TTC549 (cell line): Measurements from ENCODE around the gene PCDHGC4.

Experiments used
- FAIRE-seq: peaks from 2 replicates; lab custom pipeline; 2012; peaks lifted over from hg19 to GRCh38; lab: Jason Lieb, UNC

PCDHGC4 gene

DNA sequence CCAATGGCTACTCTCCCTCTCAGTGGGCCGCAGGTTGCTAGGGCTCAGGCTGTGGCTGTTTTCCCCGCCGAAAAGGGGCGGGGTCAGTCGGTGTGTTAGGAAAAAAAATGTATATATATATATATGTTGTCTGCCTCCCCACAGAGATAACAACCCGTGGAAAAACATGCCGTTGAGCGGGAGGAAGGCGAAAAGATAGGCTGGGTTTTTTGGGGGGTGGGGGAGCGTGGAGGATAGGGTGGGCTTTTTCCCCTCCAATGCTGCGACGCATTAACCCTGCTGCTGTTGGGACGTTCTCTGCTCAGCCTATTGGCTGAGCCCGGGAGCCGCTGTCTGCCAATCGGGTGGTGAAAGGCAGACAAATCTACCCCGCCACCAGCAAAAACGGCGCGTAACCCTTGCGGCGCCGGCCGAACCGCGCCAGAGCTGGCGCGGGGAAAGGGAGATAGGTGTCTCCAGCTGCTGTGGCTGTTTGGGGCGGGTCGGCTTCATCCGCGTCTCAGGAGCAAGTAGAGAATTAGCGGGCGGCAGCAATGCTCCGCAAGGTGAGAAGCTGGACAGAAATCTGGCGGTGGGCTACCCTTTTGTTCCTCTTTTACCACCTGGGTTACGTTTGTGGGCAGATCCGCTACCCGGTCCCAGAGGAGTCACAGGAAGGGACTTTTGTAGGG, at the start of gene PCDHGC4:
Gene PCDHGC4, plus strand, starts transcription at position 390 of the 671 bp plus-strand sequence. Its CDS starts 144 bp downstream, at position 534.
- no peak for FAIRE-seq

DNA sequence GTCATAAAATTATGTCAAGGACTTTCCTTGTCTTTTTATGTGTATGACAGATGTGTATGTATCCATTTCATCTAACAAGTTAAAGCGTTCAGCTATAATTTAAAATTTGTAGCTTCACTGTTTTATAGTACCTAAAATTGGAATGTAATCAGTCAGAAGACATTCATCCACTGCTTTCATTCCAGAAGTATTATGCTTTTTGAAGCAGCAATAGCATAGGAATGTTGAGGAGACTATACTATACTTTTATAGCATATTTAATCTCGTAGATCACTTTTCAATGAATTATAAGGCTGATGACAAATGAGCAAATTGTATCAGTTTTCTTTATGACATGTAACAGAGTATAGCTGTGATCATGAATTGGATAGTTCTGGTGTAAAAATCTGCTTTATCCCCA, 47.6 kb upstream of the PCDHGC4 start:
- FAIRE-seq: no peak

DNA sequence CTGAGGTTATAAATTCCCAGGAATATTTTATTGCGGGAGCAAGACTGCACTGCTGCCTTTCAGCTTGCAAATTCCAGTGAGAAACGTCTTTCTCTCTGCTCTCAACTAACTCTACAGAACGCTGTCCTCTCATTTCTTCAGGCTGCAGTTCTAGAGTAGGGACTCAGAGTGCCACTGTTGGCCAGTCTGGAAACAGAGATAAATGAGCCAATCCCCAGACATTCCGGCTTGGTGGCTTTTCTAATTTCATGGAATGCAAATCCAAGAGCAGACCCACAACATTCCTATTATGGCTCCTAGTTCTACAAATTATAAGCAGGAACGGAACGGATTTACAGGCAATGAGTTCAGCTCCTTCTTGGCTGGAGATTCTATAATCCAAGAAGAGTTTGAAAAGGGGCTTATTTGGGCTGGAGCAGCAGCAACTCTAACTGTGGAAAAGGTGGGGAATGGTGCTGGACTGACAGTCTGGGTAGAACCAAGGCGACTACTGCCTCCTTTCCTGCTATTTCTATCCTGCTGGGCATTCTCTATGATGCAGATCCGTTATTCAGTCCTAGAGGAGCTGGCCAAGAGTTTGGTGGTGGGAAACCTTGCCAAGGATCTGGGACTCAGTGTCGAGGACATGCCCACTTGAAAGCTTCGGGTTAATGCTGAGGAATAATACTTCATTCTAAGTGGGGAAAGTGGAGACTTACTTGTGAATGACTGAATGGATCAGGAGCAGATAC, 45.3 kb upstream of the PCDHGC4 start:
- no peak for FAIRE-seq

DNA sequence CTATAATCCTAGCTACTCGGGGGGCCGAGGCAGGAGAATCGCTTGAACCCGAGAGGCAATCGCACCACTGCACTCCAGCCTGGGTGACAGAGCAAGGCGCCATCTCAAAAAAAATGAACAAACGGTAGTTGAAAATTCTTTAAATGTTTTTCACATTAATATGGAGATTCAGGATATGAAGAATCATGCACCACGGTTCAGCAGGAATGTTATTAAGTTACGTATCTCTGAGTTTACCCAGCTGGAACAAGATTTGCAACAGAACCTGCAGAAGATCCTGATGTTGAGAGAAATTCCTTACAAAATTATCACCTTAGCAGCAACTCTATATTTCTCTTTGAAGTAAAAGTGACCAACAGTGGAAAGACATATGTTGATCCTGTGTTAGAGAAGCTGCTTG, 44.5 kb upstream of the PCDHGC4 start:
- FAIRE-seq: no peak

DNA sequence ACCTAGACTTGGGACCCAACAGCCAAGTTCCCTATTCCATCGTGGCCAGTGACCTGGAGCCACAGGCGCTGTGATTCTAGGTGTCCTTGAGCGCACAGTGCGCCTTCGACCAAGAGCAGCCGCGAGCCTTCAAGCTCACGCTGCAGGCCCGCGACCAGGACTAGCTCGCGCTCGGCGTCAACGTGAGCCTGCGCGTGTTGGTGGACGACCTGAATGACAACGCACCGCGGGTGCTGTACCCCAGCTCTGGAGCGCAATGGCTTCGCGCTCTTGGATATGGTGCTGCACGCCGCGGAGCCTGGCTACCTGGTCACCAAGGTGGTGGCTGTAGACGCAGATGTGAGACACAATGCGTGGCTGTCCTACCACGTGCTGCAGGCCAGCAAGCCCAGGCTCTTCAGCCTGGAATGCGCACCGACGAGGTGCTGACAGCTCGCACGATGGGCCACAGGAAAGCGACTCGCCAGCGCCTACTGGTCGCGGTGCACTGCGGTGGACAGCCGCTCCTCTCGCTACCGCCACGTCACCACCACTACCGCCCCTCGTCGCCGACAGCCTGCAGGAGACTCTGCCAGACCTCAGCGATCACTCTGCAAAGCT, 43.2 kb upstream of the PCDHGC4 start:
- FAIRE-seq: no peak

DNA sequence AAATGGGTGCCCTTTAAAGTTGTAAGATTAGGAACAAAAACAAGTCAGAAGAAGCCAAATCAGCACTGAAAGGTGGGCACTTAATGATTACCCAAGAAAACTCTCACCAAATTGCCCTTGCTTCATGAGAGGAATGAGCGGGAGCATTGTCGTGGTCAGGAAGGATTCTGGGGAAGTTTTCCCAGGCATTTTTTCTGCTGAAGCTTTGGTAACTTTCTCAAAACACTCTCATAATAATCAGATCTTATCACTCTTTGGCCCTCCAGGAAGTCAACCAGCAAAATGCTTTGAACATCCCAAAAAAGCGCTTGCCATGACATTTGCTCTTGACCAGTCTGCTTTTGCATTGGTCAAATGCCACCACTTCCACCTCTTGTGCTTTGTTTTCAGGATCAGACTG, 19.5 kb upstream of the PCDHGC4 start:
- FAIRE-seq: no peak

DNA sequence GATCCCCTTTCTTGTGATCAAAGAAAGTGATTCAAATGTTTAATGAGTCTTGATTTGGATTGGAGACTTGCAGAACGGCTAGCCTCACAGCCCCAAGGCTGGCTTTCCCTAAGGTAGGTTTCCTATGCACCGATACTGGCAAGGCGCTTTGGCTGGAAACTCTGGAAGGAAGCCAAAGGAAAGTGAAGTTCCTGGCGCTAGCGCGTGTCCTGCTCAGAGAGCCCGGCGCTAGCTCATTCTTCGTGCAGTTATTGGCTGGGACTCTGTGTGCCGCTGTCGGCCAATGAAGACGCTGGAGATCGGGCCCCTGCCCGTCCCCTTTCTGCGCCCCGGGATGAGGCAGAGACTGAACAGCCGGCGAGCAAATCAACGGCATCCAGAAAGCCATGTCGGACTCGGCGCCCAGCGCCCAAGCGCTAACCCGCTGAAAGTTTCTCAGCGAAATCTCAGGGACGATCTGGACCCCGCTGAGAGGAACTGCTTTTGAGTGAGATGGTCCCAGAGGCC, 9.2 kb upstream of the PCDHGC4 start, which contains the start of gene PCDHGC3:
Gene PCDHGC3, plus strand, starts transcription at position 342 of the 507 bp plus-strand sequence. Its CDS starts 151 bp downstream, at position 493.
- no peak for FAIRE-seq

DNA sequence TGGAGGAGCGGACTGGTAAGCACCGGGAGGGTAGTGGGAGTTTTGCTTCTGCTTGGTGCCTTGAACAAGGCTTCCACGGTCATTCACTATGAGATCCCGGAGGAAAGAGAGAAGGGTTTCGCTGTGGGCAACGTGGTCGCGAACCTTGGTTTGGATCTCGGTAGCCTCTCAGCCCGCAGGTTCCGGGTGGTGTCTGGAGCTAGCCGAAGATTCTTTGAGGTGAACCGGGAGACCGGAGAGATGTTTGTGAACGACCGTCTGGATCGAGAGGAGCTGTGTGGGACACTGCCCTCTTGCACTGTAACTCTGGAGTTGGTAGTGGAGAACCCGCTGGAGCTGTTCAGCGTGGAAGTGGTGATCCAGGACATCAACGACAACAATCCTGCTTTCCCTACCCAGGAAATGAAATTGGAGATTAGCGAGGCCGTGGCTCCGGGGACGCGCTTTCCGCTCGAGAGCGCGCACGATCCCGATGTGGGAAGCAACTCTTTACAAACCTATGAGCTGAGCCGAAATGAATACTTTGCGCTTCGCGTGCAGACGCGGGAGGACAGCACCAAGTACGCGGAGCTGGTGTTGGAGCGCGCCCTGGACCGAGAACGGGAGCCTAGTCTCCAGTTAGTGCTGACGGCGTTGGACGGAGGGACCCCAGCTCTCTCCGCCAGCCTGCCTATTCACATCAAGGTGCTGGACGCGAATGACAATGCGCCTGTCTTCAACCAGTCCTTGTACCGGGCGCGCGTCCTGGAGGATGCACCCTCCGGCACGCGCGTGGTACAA, 8.5 kb upstream of the PCDHGC4 start:
- FAIRE-seq: no peak

DNA sequence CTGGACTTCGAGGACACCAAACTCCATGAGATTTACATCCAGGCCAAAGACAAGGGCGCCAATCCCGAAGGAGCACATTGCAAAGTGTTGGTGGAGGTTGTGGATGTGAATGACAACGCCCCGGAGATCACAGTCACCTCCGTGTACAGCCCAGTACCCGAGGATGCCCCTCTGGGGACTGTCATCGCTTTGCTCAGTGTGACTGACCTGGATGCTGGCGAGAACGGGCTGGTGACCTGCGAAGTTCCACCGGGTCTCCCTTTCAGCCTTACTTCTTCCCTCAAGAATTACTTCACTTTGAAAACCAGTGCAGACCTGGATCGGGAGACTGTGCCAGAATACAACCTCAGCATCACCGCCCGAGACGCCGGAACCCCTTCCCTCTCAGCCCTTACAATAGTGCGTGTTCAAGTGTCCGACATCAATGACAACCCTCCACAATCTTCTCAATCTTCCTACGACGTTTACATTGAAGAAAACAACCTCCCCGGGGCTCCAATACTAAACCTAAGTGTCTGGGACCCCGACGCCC, 7.7 kb upstream of the PCDHGC4 start:
- no peak for FAIRE-seq

DNA sequence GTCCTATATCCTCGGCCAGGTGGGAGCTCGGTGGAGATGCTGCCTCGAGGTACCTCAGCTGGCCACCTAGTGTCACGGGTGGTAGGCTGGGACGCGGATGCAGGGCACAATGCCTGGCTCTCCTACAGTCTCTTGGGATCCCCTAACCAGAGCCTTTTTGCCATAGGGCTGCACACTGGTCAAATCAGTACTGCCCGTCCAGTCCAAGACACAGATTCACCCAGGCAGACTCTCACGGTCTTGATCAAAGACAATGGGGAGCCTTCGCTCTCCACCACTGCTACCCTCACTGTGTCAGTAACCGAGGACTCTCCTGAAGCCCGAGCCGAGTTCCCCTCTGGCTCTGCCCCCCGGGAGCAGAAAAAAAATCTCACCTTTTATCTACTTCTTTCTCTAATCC, 7.0 kb upstream of the PCDHGC4 start:
- no peak for FAIRE-seq

DNA sequence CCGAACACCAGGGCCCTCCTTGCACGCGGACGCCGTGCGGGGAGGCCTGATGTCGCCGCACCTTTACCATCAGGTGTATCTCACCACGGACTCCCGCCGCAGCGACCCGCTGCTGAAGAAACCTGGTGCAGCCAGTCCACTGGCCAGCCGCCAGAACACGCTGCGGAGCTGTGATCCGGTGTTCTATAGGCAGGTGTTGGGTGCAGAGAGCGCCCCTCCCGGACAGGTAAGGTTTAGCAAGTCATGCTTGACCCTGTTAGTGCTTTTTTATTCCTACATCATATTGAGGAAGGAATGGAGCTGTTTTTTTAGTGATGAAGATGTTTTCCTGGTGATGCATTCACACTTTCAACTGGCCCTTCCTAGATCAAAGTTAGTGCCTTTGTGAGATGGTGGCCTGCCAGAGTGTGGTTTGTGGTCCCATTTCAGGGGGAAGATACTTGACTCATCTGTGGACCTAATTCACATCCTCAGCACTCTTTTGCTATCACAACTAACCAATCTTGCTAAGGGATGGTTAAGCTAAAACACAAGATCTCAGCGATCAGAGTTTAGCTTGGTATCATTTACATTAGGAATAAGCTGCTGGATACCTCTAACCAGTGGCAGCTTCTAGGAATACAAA, 6.4 kb upstream of the PCDHGC4 start:
- no peak for FAIRE-seq

DNA sequence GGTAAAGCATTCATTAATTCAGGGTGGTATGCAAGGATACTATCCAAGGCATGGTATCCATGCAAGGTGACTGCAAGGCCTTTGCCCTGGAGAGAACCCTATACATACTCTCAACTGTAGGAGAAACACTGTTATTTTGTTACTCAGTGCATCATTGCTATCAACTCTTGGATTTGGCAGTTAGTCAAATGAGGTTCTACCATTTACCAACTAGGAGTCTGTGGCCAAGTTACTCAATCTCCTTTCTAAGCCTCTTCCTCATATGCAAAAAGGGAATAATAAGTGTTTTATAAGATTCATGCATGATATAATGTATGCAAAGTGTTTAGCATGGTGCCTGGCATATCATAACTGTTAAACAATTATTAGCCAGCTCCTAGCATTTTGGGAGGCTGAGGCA, 5.1 kb upstream of the PCDHGC4 start:
- no peak for FAIRE-seq

DNA sequence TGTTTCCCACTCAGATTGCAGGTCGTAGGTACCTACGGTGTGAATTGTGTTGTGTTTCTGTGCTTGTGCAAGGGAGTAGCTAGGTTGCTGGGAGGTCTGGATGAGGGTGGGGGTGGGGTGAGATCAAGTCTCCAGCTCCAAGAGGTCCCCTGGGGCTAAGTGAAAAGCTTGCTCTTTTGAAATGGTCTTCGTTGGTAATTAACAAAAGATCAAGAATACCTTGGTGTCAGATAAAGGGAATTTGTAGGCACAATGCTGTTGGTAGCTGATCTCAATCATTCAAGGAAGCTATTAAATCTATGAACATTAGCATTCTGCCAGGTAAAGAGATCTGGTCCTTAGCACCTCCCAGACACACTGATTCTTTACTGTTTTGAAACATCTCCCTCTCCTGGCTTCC, 928 bp upstream of the PCDHGC4 start:
- no peak for FAIRE-seq

DNA sequence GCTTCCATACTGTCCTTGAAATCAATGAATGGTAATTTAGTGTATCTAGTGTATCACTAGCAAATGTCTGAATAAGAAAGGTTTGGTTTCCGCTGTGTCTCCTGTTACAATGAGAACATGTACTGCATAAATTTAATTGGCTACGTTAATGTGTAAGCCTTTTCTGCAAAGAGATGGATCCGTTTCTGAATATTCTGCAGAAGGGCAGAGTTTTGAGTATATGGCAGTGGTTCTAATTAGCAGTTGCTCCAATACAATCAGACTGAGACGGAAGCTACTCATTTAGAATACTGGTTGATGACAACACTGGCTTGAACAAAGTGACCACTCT, 555 bp upstream of the PCDHGC4 start:
- no peak for FAIRE-seq

DNA sequence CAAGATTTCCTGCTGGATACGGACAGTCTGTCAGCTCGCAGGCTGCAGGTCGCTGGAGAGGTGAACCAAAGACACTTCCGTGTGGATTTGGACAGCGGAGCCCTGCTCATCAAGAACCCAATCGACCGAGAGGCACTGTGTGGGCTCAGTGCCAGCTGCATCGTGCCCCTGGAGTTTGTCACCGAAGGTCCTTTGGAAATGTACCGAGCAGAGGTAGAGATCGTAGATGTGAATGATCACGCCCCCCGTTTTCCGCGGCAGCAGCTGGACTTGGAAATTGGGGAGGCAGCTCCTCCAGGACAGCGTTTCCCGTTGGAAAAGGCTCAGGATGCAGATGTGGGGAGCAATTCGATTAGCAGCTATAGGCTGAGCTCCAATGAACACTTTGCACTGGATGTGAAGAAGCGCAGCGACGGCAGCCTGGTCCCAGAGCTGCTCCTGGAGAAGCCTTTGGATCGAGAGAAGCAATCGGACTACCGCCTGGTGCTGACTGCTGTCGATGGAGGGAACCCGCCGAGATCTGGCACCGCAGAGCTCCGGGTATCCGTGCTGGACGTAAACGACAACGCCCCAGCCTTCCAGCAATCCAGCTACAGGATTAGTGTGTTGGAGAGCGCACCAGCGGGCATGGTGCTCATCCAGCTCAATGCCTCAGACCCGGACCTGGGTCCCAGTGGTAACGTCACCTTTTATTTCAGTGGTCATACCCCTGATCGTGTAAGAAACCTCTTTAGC, 658 bp downstream of the PCDHGC4 start:
- no peak for FAIRE-seq

DNA sequence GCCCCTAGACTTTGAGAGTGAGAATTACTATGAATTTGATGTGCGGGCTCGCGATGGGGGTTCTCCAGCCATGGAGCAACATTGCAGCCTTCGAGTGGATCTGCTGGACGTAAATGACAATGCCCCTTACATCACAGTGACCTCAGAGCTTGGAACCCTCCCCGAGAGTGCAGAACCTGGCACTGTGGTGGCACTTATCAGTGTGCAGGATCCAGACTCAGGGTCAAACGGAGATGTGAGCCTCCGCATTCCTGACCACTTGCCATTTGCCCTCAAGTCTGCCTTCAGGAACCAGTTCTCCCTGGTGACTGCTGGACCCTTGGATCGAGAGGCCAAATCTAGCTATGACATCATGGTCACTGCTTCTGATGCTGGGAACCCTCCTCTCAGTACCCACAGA, 1.3 kb downstream of the PCDHGC4 start:
- FAIRE-seq: no peak

DNA sequence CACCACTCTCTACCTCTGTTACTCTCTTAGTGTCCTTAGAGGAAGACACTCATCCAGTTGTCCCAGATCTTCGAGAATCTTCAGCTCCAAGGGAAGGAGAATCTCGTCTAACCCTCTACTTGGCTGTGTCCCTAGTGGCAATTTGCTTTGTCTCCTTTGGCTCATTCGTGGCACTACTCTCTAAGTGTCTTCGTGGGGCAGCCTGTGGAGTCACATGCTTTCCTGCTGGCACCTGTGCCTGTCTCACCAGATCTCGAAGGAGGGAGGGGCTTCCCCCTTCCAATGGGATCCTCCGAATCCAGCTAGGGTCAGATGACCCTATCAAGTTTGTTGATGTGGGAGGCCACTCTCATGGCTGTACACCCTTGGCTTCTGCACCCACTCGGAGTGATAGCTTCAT, 2.3 kb downstream of the PCDHGC4 start:
- FAIRE-seq: no peak

DNA sequence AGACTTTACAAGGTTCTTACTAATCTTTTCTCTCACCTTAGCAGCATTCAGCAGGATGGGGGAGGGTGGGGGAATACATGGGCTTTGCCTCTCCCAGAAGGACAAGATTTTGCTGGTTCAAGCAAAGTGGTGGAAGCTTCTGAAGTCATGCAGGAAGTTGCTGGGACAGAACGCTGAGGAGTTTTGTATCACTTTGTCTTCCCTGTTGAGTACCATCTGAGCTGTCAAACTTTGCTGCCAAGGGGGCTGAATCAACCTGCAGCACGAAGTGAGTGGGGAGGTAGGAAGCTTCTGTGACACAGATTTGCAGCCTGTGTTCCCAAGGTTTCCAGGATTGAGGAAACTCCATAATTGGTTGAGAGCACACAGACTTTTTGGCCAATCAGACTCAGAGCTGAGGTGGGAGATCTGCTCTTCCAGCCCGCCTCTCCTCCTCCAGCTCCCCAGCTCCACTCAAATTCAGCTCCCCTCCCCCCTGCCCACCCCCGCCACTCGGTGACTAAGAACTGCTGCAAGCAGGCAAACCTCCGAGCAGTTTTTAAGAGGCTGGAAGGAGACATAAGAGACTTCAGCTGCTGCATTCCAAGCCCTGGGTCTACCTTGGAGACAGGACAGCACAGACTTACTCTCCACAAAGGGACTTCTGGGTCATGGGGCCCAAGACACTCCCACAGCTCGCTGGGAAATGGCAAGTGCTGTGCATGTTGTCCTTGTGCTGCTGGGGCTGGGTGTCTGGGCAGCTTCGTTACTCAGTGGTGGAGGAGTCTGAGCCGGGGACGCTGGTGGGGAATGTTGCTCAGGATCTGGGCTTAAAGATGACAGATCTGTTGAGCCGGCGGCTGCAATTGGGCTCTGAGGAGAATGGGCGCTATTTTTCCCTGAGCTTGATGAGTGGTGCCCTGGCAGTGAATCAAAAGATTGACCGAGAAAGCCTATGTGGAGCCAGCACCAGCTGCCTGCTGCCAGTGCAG, 4.0 kb downstream of the PCDHGC4 start, which contains the start of gene PCDHGC5:
Gene PCDHGC5, plus strand, starts transcription at position 491 of the 971 bp plus-strand sequence. Its CDS starts 160 bp downstream, at position 651.
- FAIRE-seq: no peak

DNA sequence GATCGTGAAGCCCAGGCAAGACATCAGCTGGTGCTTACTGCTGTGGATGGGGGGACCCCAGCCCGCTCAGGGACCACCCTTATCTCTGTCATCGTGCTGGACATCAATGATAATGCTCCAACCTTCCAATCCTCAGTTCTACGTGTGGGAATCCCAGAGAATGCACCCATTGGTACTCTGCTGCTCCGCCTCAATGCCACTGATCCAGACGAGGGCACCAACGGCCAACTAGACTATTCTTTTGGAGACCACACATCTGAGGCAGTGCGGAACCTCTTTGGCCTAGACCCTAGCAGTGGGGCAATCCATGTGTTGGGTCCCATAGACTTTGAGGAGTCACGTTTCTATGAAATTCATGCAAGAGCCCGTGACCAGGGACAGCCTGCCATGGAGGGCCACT, 5.0 kb downstream of the PCDHGC4 start:
- FAIRE-seq: no peak

DNA sequence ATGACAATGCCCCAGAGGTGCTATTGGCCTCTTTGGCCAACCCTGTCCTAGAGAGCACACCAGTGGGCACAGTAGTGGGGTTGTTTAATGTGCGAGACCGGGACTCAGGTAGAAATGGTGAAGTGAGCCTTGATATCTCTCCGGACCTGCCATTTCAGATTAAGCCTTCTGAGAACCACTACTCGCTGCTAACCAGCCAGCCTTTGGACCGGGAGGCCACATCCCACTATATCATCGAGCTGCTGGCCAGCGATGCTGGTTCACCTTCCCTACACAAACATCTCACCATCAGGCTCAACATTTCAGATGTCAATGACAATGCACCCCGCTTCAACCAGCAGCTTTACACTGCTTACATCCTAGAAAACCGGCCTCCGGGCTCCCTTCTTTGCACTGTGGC, 5.4 kb downstream of the PCDHGC4 start:
- FAIRE-seq: no peak
